Liver (tissue), 3 donors: ENCODE data around the gene MOXD1.

Experiments
- CTCF ChIP-seq: fragments of 150-350 bp; IDR thresholded peaks from 2 replicates; pipeline ENCODE4 v1.5.1; 2017; ENCODE audit warnings: improper control_type of control experiment, low read depth, low read length; ENCODE audit not compliant: missing input control
- EGR1 ChIP-seq, 2 donors: IDR thresholded peaks; 2 replicates each; pipeline ENCODE4 v1.6.1; 2016 to 2018; ENCODE audit warnings: antibody characterized with exemption in 2 of 2, low read depth in 2 of 2
- JUND ChIP-seq, 2 donors: IDR thresholded peaks; 2 replicates each; pipeline ENCODE4 v1.6.1; 2016; ENCODE audit warnings: antibody characterized with exemption in 2 of 2
- RAD21 ChIP-seq, 2 donors: IDR thresholded peaks; 2 replicates each; pipeline ENCODE4 v1.6.1; 2016; ENCODE audit warnings: antibody characterized with exemption in 2 of 2, mild to moderate bottlenecking in 2 of 2
- REST ChIP-seq: IDR thresholded peaks from 2 replicates; pipeline ENCODE4 v1.6.1; 2016; ENCODE audit warnings: antibody characterized with exemption, mild to moderate bottlenecking
- SP1 ChIP-seq: IDR thresholded peaks from 2 replicates; pipeline ENCODE4 v1.6.1; 2018; ENCODE audit warnings: antibody characterized with exemption, mild to moderate bottlenecking
- YY1 ChIP-seq: IDR thresholded peaks from 2 replicates; pipeline ENCODE4 v1.6.1; 2016; ENCODE audit warnings: antibody characterized with exemption, mild to moderate bottlenecking
- TF ChIP-seq, protein P1 (sequence below): IDR thresholded peaks from 2 replicates; pipeline ENCODE4 v1.6.1; 2016; ENCODE audit warnings: antibody characterized with exemption
- TF ChIP-seq, protein P2 (sequence below): IDR thresholded peaks from 2 replicates; pipeline ENCODE4 v1.6.1; 2016; ENCODE audit warnings: antibody characterized with exemption
- donor health status: healthy.
- donor health status: healthy.

DNA sequence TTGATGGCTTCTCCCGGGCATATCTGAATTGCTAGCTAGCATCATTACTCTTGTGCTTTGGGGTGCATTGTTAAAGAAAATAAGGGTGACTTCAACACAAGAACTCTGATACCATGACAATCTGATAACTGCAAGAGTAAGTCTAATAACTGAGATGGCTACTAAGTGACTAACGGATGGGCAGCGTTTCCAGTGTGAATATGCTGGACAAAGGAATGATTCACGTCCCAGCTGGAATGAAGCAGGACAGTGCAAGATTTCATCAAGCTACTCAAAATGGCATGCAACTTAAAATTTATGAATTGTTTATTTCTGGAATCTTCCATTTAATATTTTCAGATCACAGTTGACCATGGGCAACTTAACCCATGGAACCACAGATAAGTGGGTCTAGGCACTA is 31.7 kb downstream of the MOXD1 start:
- TF ChIP-seq CTCF (no peak), YY1 (no peak), RAD21 (IDR thresholded peaks at IDR 0.05) (no peak), REST (no peak), EGR1 (IDR thresholded peaks at IDR 0.05; ENCODE audit: low read depth in 2 of 2) (no peak), SP1 (no peak), JUND (IDR thresholded peaks at IDR 0.05) (no peak)
- TF ChIP-seq, protein P1, sequence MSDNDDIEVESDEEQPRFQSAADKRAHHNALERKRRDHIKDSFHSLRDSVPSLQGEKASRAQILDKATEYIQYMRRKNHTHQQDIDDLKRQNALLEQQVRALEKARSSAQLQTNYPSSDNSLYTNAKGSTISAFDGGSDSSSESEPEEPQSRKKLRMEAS = no peak
- TF ChIP-seq, protein P2, sequence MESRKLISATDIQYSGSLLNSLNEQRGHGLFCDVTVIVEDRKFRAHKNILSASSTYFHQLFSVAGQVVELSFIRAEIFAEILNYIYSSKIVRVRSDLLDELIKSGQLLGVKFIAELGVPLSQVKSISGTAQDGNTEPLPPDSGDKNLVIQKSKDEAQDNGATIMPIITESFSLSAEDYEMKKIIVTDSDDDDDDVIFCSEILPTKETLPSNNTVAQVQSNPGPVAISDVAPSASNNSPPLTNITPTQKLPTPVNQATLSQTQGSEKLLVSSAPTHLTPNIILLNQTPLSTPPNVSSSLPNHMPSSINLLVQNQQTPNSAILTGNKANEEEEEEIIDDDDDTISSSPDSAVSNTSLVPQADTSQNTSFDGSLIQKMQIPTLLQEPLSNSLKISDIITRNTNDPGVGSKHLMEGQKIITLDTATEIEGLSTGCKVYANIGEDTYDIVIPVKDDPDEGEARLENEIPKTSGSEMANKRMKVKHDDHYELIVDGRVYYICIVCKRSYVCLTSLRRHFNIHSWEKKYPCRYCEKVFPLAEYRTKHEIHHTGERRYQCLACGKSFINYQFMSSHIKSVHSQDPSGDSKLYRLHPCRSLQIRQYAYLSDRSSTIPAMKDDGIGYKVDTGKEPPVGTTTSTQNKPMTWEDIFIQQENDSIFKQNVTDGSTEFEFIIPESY = no peak
